Regular cardiac myocyte (primary cell): ENCODE results near the gene NEUROG1. TPM values are rescaled to one million over a fixed set of nuclear protein-coding genes. Genes with fewer than 3 reads are reported as not detected.

ENCODE experiments used
- total RNA-seq: library from RNA; depleted of rRNA; stranded (reverse); fragments of >200 nt; gene quantifications from 2 replicates; pipeline ENCODE4 v1.2.3, GENCODE V29; 2014

Gene NEUROG1, protein sequence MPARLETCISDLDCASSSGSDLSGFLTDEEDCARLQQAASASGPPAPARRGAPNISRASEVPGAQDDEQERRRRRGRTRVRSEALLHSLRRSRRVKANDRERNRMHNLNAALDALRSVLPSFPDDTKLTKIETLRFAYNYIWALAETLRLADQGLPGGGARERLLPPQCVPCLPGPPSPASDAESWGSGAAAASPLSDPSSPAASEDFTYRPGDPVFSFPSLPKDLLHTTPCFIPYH
- not detected in 2 replicates for total RNA-seq

DNA sequence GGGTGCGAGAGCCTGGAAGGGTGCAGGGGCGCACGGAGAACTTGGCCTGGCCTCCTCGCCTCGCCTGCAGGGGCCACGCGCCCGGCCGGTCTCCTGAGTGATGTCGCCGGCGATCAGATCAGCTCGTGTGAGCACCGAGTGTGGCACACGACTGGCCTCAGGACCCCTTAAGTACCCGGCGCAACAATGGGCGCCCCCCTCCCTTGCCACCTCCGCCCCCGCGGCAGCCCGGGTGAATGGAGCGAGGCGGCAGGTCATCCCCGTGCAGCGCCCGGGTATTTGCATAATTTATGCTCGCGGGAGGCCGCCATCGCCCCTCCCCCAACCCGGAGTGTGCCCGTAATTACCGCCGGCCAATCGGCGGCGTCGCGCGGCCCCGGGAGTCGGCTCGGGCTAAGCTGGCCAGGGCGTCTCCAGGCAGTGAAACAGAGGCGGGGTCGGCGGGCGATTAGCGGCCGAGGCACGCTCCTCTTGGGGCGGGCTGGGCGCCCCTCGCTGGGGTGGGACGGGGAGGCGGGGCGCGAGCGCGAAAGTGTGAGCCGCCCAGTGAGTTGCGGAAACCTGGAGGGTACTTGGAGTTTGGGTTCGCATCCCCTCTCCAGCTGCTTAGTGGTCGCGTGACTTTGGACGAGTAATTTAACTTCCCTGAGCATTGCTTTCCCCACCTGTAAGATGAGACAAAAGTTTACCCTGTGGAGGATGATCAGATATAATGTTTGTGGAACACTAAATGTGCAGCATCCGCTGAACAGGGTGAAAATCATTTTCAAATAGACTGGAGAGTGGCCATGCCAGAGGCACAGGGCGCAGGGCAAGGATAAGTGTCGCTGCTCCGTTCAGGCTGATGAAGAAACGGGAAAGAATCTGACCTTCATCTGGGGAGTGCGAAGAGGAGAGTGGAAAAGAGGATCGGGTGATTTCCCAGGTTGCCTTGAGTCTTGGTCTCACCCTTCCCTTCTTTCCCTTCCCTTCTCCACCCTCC is at the start of gene NEUROG1:
Gene NEUROG1 (minus strand): TSS at position 145 of the 982 bp plus-strand sequence. CDS start 274 bp downstream, outside the sequence.

DNA sequence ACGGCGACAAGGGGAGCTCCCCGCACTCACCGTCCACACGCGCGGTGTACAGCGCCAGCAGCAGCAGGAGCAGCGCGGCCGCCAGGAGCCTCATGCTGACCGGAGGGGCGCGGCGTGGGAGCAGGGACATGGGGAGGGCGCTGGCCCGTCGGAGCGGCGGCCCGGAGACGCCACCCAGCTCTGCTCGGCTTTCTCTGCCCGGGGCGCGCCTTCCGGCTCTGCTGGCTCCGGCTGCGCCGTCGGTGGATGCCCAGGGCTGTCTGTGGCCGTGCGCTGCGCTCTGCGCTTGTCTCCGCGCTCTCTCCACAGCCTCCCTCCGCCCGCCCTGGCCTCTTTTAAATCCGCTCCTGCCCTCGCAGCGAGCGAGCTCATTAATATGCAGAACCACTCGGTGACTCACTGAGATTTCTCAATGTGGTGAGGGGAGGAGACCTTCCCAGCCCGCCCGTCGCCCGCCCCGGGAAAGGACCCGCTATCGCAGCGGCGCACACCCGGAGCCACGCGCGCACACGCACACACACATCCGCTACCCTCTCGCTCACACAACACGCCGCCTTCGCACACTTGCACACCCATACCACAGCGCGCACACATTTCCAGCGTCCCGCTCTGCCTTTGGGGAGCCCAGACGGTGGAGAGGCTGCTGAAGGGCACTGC is 43.0 kb upstream of the NEUROG1 start, which contains the start of gene CXCL14:
Gene CXCL14 (minus strand): TSS at position 307 of the 657 bp plus-strand sequence. CDS start 213 bp downstream, at position 94.

Other genes with a start within 250 kb of the NEUROG1 start
- gene MACROH2A1, start 136.7 kb downstream of the NEUROG1 start, total RNA-seq = 180 and 219 TPM in 2 replicates
- not detected in 2 replicates for gene DCANP1, start 88.6 kb downstream of the NEUROG1 start, total RNA-seq
- not detected in 2 replicates for gene TIFAB, start 83.6 kb downstream of the NEUROG1 start, total RNA-seq
- gene CXCL14, start 43.0 kb upstream of the NEUROG1 start, total RNA-seq = under 0.01 and 0.56 TPM in 2 replicates